GM12801 (cell line): ENCODE results near the gene MORF4L1.

ENCODE experiments used
- TF ChIP-seq, protein P1 (sequence below): IDR thresholded peaks from one replicate; pipeline ENCODE4 v1.5.1; 2011; ENCODE audit warnings: control low read depth; ENCODE audit not compliant: insufficient read length; ENCODE audit errors: extremely low read depth

Gene MORF4L1

DNA sequence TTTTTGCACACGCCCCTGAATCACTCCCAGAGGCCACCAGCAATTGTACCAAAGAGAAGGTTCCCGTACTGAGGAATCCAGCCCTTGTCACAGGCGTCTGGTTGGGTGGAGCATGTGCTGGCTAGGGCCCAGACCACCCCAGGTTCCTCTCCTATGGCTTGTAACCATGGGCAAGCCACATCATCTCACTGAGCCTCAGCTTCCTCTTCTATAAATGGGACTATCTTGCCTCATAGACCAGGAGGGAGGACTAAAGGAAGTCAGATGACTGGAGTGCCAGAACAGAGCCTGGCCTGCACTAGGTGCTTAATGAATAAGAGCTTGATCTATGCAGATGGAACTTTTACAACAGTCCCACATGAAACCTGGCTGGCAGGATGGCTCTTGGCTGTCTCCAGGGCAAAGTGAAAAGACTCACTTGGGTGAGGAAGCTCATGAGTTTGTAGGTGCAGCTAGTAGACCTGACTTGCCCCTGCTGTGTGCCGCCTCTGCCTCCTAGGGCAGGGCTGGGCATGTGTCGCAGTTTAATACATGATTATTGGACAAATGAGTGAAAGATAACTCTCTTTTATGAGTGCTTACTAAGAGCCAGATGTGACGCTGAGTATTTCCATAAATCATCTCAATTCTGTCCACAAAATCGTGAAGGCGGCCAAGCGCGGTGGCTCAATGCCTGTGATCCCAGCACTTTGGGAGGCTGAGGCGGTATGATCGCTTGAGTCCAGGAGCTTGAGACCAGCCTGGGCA is 42.8 kb downstream of the MORF4L1 start:
- TF ChIP-seq, protein P1, sequence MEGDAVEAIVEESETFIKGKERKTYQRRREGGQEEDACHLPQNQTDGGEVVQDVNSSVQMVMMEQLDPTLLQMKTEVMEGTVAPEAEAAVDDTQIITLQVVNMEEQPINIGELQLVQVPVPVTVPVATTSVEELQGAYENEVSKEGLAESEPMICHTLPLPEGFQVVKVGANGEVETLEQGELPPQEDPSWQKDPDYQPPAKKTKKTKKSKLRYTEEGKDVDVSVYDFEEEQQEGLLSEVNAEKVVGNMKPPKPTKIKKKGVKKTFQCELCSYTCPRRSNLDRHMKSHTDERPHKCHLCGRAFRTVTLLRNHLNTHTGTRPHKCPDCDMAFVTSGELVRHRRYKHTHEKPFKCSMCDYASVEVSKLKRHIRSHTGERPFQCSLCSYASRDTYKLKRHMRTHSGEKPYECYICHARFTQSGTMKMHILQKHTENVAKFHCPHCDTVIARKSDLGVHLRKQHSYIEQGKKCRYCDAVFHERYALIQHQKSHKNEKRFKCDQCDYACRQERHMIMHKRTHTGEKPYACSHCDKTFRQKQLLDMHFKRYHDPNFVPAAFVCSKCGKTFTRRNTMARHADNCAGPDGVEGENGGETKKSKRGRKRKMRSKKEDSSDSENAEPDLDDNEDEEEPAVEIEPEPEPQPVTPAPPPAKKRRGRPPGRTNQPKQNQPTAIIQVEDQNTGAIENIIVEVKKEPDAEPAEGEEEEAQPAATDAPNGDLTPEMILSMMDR: no peak

DNA sequence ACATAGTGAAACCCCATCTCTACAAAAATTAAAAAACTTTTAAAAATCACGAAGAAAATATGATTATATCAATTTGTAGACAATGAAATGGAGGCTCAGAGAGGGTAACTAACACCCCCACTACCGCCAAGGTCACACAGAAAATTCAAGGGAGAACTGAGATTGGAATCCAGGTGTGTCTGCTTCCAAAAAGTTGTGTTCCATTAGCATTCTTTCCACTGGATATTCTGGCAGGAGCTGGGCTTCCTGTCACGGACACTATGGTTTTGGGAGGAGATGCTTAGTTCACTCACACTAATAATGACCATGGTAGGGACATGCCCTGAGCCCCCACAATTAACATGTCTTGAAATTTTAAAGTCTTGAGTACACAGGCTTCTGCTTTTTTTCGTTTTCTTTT is 43.4 kb downstream of the MORF4L1 start:
- TF ChIP-seq, protein P1: no peak

DNA sequence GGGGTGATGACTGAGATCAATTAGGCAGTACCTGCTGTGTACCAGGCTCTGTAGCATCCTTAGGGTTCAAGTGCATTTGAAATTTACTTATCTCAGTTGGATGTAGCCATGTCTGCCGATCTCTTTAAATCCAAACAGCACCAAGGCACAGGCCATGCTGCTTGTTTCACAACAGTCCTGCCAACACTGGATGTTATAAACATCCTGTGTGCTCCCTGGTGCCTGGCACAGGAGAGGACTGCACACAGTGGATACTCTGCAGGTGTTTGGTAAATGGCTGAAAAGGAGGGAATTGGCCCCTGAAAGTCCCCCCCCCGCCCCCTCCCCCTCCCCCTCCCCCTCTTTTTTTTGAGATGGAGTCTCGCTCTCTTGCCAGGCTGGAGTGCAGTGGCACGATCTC is 45.2 kb downstream of the MORF4L1 start:
- TF ChIP-seq, protein P1: no peak

DNA sequence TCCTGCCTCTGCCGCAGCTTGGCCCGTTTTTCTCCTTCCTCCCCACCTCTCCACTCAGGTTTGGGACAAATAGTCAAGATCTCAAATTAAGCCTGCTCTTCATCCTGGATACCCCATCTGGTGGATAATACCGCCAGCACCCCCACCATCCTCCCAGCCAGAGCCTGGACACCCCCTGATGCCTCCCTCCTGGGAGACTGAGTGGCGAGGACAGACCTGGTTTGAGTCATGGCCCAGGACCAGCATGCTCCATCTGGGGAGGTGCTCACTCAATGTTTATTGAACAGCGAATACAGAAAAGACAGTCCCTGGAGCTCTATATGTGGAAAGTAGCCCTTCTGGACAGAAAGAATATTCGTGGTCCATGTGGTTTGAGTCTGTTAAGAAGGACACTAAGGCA is 48.8 kb downstream of the MORF4L1 start:
- TF ChIP-seq, protein P1: no peak

DNA sequence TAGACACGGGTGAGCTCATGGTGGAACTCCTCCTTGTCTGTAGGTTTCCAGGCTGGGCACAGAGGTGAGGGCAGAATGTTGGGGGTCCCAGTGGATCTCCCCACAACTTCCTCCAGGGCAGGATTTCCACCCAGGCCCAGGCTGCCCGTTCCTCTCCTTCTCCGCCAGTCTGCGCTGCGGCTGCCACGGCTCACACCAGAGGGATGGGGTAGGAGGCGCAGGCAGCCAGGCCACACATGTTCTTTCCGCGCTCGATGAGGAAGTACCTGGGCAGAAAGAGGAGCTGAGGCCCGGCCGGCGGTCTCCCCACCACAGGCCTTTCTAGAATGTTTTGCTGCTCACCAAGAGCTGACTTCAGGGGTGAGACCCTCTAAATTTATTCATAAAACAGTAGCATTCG is 49.2 kb downstream of the MORF4L1 start:
- TF ChIP-seq, protein P1: no peak

DNA sequence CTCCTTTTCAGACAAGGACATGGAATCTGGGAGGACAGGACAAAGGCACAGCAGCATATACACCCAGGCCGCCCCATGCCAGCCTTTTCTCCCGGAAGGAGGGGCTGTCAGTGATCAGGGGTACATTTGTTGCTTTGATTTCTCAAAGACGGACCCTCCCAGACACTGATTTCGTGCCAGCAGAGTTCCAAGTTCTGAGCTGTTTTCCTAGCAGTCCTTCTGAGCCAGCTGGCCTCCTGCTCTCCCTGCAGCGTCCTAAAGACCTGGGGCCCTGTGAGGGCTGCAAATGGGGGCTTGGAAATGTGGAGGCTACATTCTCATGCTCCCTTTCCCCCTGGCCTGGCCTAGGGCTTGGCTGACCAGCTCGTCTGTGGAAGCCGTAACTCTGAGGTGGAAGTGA is 49.8 kb downstream of the MORF4L1 start:
- TF ChIP-seq, protein P1: no peak

DNA sequence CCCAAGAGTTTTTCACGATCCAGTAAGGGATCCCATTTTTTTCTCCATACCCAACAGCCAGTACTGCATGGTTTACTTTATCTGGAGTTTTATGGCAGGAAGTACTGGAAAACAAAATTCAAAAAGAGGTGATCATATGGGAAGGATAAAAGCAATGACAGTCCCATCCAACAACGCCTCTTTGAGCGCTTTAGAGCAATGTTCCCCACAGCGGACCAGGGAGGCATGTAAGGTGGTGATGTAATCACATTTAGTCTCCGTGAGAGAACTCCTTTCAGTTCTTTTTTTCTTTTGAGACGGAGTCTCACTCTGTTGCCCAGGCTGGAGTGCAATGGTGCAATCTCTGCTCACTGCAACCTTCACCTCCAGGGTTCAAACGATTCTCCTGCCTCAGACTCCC is 50.3 kb downstream of the MORF4L1 start:
- TF ChIP-seq, protein P1: no peak
